Astrocyte (in vitro differentiated cells and primary cell): ENCODE measurements around the gene TBCA. TPM values are rescaled to one million over a fixed set of nuclear protein-coding genes. Genes with fewer than 3 reads are reported as not detected.
"Not testable (repeated sequence)": the region's sequence is repeated elsewhere in the genome, so short reads cannot be mapped to it uniquely, and the experiment has no call there.

Experiments
- DNase-seq: peaks from one replicate; pipeline ENCODE4 v3.0.0-alpha.2; 2010; ENCODE audit warnings: low read depth
- FAIRE-seq: peaks from 2 replicates; lab custom pipeline; 2011; peaks lifted over from hg19 to GRCh38; lab: Jason Lieb, UNC
- H2AFZ ChIP-seq: 2 replicates; pipeline ENCODE4 v1.6.0; 2012; ENCODE audit warnings: low read depth, low read length, inconsistent platforms
- H3K27ac ChIP-seq: 2 replicates; pipeline ENCODE4 v1.5.1; 2011; ENCODE audit warnings: low read depth, low read length, inconsistent platforms
- H3K27me3 ChIP-seq: 2 replicates; pipeline ENCODE4 v1.6.0; 2011; ENCODE audit warnings: low read length, inconsistent platforms; ENCODE audit not compliant: insufficient read depth
- H3K36me3 ChIP-seq: 2 replicates; pipeline ENCODE4 v1.5.1; 2011; ENCODE audit warnings: low read length, inconsistent platforms; ENCODE audit not compliant: insufficient read depth
- H3K4me1 ChIP-seq: 2 replicates; pipeline ENCODE4 v1.5.1; 2011; ENCODE audit warnings: low read length, inconsistent platforms; ENCODE audit not compliant: insufficient read depth
- H3K4me2 ChIP-seq: 2 replicates; pipeline ENCODE4 v1.6.0; 2012; ENCODE audit warnings: low read length, inconsistent platforms
- H3K4me3 ChIP-seq: 2 replicates; pipeline ENCODE4 v1.5.1; 2011; ENCODE audit warnings: low read depth, mild to moderate bottlenecking, low read length, inconsistent platforms; ENCODE audit not compliant: insufficient read depth
- H3K79me2 ChIP-seq: 2 replicates; pipeline ENCODE4 v1.6.0; 2012; ENCODE audit warnings: mild to moderate bottlenecking, low read length, inconsistent platforms; ENCODE audit not compliant: insufficient read depth
- H3K9ac ChIP-seq: 2 replicates; pipeline ENCODE4 v1.6.0; 2012; ENCODE audit warnings: mild to moderate bottlenecking, low read length, inconsistent platforms
- H3K9me3 ChIP-seq: 2 replicates; pipeline ENCODE4 v1.5.1; 2012; ENCODE audit warnings: low read depth, mild to moderate bottlenecking, low read length, inconsistent platforms; ENCODE audit not compliant: insufficient read depth
- H4K20me1 ChIP-seq: 2 replicates; pipeline ENCODE4 v1.6.0; 2012; ENCODE audit warnings: low read length, inconsistent platforms; ENCODE audit not compliant: insufficient read depth
- H3K27ac Mint-ChIP-seq: one replicate; pipeline ENCODE4 v1.8.0; 2021; ENCODE audit warnings: mild to moderate bottlenecking, mixed read lengths; ENCODE audit not compliant: unreplicated experiment
- H3K27me3 Mint-ChIP-seq: one replicate; pipeline ENCODE4 v1.8.0; 2021; ENCODE audit warnings: low read depth, mixed read lengths; ENCODE audit not compliant: unreplicated experiment
- H3K36me3 Mint-ChIP-seq: one replicate; pipeline ENCODE4 v1.8.0; 2021; ENCODE audit warnings: low read depth, mixed read lengths; ENCODE audit not compliant: unreplicated experiment
- H3K4me1 Mint-ChIP-seq: one replicate; pipeline ENCODE4 v1.8.0; 2021; ENCODE audit warnings: low read depth, mixed read lengths; ENCODE audit not compliant: unreplicated experiment
- H3K4me3 Mint-ChIP-seq: one replicate; pipeline ENCODE4 v1.8.0; 2021; ENCODE audit warnings: mild to moderate bottlenecking, moderate library complexity, mixed read lengths; ENCODE audit not compliant: unreplicated experiment
- H3K9me3 Mint-ChIP-seq: one replicate; pipeline ENCODE4 v1.8.0; 2021; ENCODE audit warnings: mild to moderate bottlenecking, mixed read lengths; ENCODE audit not compliant: unreplicated experiment
- EZH2 ChIP-seq: IDR thresholded peaks from 2 replicates; pipeline ENCODE4 v1.6.1; 2012; ENCODE audit warnings: mild to moderate bottlenecking, low read length, inconsistent platforms; ENCODE audit not compliant: insufficient read depth
- total RNA-seq: library from RNA; stranded (reverse); gene quantifications from 2 replicates; pipeline ENCODE4 v1.2.1, GENCODE V29; 2021
- TF ChIP-seq, protein P1 (sequence below): IDR thresholded peaks from 2 replicates; pipeline ENCODE4 v1.5.1; 2011; ENCODE audit warnings: low read depth, mild to moderate bottlenecking, inconsistent platforms, low read length, moderate library complexity; ENCODE audit not compliant: insufficient read depth

The TBCA gene
- total RNA-seq, 1 donor from 2014 or later, result 207 TPM

DNA sequence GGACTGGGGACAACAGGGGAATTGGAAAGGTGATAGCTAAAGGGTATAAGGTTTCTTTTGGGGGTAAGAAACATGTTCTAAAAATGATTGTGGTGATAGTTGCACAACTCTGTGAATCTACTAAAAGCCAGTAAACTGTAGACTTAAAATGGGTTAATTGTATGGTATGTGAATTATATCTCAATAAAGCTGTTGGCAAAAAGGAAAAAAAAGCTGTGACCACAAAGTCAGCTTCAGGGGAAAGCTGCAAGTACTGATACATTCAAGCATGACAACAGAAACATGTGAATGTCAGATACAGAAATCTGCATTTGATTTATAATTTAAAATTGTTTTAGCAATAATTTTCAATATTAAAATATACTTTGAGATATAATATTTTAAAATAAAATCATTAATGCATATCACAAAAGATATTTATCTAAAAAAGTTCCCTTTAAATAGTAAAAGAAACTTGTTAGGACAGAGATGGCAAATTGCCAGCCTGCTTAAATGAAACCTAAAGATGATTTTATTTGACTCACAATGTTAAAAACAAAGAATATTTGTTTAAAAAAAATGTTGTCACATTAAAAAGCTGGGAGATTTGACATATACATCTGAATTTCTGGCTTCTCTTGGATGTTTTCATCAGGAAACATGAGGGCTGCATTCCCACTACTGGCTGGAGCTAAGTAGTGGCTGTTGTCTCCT, 66.0 kb downstream of the TBCA start:
- no peaks in the 10 kb centered on the region for H3K27me3 Mint-ChIP-seq
- no peak overlapping the region for H3K4me3 Mint-ChIP-seq
- no peaks in the 10 kb centered on the region for H3K9me3 ChIP-seq
- H3K27ac Mint-ChIP-seq, result peak overlapping the region; percentile 34
- H3K27me3 ChIP-seq, result no peaks in the 10 kb centered on the region
- TF ChIP-seq EZH2, result no peak
- TF ChIP-seq, protein P1, sequence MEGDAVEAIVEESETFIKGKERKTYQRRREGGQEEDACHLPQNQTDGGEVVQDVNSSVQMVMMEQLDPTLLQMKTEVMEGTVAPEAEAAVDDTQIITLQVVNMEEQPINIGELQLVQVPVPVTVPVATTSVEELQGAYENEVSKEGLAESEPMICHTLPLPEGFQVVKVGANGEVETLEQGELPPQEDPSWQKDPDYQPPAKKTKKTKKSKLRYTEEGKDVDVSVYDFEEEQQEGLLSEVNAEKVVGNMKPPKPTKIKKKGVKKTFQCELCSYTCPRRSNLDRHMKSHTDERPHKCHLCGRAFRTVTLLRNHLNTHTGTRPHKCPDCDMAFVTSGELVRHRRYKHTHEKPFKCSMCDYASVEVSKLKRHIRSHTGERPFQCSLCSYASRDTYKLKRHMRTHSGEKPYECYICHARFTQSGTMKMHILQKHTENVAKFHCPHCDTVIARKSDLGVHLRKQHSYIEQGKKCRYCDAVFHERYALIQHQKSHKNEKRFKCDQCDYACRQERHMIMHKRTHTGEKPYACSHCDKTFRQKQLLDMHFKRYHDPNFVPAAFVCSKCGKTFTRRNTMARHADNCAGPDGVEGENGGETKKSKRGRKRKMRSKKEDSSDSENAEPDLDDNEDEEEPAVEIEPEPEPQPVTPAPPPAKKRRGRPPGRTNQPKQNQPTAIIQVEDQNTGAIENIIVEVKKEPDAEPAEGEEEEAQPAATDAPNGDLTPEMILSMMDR, result no peak
- no peak overlapping the region for H3K27ac ChIP-seq
- no peak overlapping the region for H3K4me3 ChIP-seq
- H3K4me2 ChIP-seq, result no peak overlapping the region
- peaks cover 50% of the 10 kb centered on the region for H3K79me2 ChIP-seq
- no peaks in the 10 kb centered on the region for H3K9me3 Mint-ChIP-seq
- FAIRE-seq (no peak), DNase-seq (no peak)
- peaks cover 15% of the 10 kb centered on the region for H3K36me3 ChIP-seq
- peaks cover 3% of the 10 kb centered on the region for H3K4me1 Mint-ChIP-seq
- peaks cover 29% of the 10 kb centered on the region for H4K20me1 ChIP-seq
- peaks cover 3% of the 10 kb centered on the region for H3K4me1 ChIP-seq
- no peak overlapping the region for H3K9ac ChIP-seq
- H3K36me3 Mint-ChIP-seq, result no peaks in the 10 kb centered on the region
- H2AFZ ChIP-seq, result no peak overlapping the region

DNA sequence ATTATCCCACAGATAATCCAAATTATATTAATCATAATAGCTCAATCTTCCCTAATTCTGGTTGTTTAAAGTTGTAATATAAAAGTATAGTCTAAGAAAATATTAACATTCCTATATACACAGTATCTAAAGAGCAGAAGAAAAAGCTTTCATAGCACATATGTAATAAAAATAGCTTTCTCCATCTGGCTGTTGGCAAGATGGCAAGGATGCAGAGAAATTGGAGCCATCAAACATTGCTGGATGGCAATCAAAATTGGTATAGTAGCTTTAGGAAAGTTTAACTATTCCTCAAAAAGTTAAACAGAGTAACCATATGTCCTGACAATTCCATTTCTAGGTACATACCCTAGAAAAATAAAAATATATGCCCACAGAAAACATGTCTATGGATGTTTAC, 66.8 kb downstream of the TBCA start:
- no peaks in the 10 kb centered on the region for H3K9me3 Mint-ChIP-seq
- peaks cover 3% of the 10 kb centered on the region for H3K4me1 Mint-ChIP-seq
- H3K4me3 Mint-ChIP-seq, result no peak overlapping the region
- H2AFZ ChIP-seq, result no peak overlapping the region
- TF ChIP-seq EZH2, result no peak
- TF ChIP-seq, protein P1, result no peak
- no peaks in the 10 kb centered on the region for H3K9me3 ChIP-seq
- H3K79me2 ChIP-seq, result peaks cover 44% of the 10 kb centered on the region
- H3K9ac ChIP-seq, result no peak overlapping the region
- no peak overlapping the region for H3K27ac Mint-ChIP-seq
- no peak overlapping the region for H3K4me2 ChIP-seq
- no peaks in the 10 kb centered on the region for H3K27me3 Mint-ChIP-seq
- H3K27ac ChIP-seq, result no peak overlapping the region
- H3K36me3 ChIP-seq, result peaks cover 20% of the 10 kb centered on the region
- H3K4me1 ChIP-seq, result peaks cover 3% of the 10 kb centered on the region
- H3K27me3 ChIP-seq, result no peaks in the 10 kb centered on the region
- DNase-seq, result no peak
- FAIRE-seq, result no peak
- no peaks in the 10 kb centered on the region for H3K36me3 Mint-ChIP-seq
- H4K20me1 ChIP-seq, result peaks cover 23% of the 10 kb centered on the region
- no peak overlapping the region for H3K4me3 ChIP-seq

DNA sequence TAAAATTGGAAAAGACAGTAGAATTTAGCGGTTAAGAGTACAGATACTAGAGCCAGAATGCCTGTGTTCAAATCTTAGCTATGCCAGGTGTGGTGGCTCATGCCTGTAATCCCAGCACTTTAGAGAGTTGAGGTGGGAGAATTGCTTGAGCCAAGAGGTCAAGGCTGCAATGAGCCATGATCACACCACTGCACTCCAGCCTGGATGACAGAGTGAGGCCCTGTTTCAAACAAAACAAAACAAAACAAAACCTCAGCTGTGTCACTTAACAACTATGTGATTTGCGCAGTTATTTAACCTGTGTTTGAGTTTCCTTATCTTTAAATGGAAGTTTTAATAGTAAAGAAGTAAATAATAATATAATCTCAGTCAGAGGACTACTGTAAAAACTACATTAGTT, 68.3 kb downstream of the TBCA start:
- H3K9me3 ChIP-seq, result no peaks in the 10 kb centered on the region
- Mint-ChIP-seq H3K4me3 (no peak overlapping the region), H3K4me1 (peaks cover 3% of the 10 kb centered on the region), H3K36me3 (peaks cover 4% of the 10 kb centered on the region), H3K27me3 (no peaks in the 10 kb centered on the region), H3K9me3 (no peaks in the 10 kb centered on the region), H3K27ac (no peak overlapping the region)
- no peak overlapping the region for H3K4me3 ChIP-seq
- peaks cover 25% of the 10 kb centered on the region for H3K36me3 ChIP-seq
- peaks cover 19% of the 10 kb centered on the region for H4K20me1 ChIP-seq
- no peak for TF ChIP-seq EZH2
- TF ChIP-seq, protein P1, result no peak
- no peaks in the 10 kb centered on the region for H3K27me3 ChIP-seq
- no peak overlapping the region for H3K27ac ChIP-seq
- peaks cover 32% of the 10 kb centered on the region for H3K79me2 ChIP-seq
- H3K4me1 ChIP-seq, result peaks cover 3% of the 10 kb centered on the region
- no peak overlapping the region for H3K9ac ChIP-seq
- FAIRE-seq (no peak), DNase-seq (peak; percentile 34)
- no peak overlapping the region for H3K4me2 ChIP-seq
- H2AFZ ChIP-seq, result no peak overlapping the region

DNA sequence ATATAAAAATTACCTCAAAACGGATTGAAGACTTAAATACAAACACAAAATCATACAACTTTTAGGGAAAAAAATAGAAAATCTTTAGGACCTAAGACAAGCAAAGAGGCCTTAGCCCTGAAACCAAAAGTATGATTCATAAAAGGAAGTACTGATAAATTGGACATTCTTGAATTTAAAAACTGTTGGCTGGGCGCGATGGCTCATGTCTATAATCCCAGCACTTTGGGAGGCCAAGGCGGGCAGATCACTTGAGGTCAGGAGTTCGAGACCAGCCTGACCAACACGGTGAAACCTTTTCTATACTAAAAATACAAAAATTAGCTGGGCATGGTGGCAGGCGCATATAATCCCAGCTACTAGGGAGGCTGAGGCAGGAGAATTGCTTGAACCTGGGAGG, 76.6 kb downstream of the TBCA start:
- H3K36me3 Mint-ChIP-seq, result peaks cover 13% of the 10 kb centered on the region
- not testable (repeated sequence) for H3K4me3 Mint-ChIP-seq, H3K4me2 ChIP-seq, H2AFZ ChIP-seq, H3K9ac ChIP-seq, H3K4me1 Mint-ChIP-seq, H3K9me3 Mint-ChIP-seq, H3K27ac Mint-ChIP-seq, H3K27me3 ChIP-seq, H3K4me3 ChIP-seq, H3K27me3 Mint-ChIP-seq, H3K27ac ChIP-seq, H3K36me3 ChIP-seq, H3K4me1 ChIP-seq, FAIRE-seq, H3K9me3 ChIP-seq
- peak; percentile 36 for DNase-seq
- Histone ChIP-seq H4K20me1 (peaks cover 31% of the 10 kb centered on the region), H3K79me2 (peaks cover 56% of the 10 kb centered on the region)
